SU-DHL-6 (cell line): Measurements from ENCODE around the gene CKMT1B.

Source experiments
- EZH2phosphoT487 ChIP-seq: fragments of 200-600 bp; sonication (generic), shearing (Covaris generic); conservative IDR thresholded peaks from 2 replicates; pipeline ENCODE4 v1.6.1; 2018; ENCODE audit warnings: mild to moderate bottlenecking, antibody characterized with exemption, low read length, moderate library complexity, mixed read lengths
- TF ChIP-seq, protein P1 (sequence below): fragments of 200-600 bp; sonication (generic); IDR thresholded peaks from one replicate; pipeline ENCODE4 v1.5.1; 2017; ENCODE audit warnings: antibody characterized with exemption, mild to moderate bottlenecking, low read length, moderate library complexity; ENCODE audit not compliant: insufficient read depth, poor library complexity, severe bottlenecking

- TF ChIP-seq EZH2phosphoT487: no peak
- TF ChIP-seq, protein P1, sequence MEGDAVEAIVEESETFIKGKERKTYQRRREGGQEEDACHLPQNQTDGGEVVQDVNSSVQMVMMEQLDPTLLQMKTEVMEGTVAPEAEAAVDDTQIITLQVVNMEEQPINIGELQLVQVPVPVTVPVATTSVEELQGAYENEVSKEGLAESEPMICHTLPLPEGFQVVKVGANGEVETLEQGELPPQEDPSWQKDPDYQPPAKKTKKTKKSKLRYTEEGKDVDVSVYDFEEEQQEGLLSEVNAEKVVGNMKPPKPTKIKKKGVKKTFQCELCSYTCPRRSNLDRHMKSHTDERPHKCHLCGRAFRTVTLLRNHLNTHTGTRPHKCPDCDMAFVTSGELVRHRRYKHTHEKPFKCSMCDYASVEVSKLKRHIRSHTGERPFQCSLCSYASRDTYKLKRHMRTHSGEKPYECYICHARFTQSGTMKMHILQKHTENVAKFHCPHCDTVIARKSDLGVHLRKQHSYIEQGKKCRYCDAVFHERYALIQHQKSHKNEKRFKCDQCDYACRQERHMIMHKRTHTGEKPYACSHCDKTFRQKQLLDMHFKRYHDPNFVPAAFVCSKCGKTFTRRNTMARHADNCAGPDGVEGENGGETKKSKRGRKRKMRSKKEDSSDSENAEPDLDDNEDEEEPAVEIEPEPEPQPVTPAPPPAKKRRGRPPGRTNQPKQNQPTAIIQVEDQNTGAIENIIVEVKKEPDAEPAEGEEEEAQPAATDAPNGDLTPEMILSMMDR: no peak
These were observed 48.4 kb upstream of the CKMT1B start for GRCh38 chr15:43545426-43545825.
